Glomerular endothelial cell (primary cell): Measurements from ENCODE around the gene GRK3. TPM values are rescaled to one million over a fixed set of nuclear protein-coding genes. Genes with fewer than 3 reads are reported as not detected.

ENCODE experiments used
- DNase-seq: peaks from one replicate; pipeline ENCODE4 v3.0.0-alpha.2; 2011; ENCODE audit warnings: low read depth, low spot score; ENCODE audit errors: extremely low read depth
- total RNA-seq: library from RNA; depleted of rRNA; stranded (reverse); fragments of >200 nt; gene quantifications from 2 replicates; pipeline ENCODE4 v1.2.3, GENCODE V29; 2015

GRK3 gene
- total RNA-seq, 1 donor from 2014 or later = 0.76 TPM

DNA sequence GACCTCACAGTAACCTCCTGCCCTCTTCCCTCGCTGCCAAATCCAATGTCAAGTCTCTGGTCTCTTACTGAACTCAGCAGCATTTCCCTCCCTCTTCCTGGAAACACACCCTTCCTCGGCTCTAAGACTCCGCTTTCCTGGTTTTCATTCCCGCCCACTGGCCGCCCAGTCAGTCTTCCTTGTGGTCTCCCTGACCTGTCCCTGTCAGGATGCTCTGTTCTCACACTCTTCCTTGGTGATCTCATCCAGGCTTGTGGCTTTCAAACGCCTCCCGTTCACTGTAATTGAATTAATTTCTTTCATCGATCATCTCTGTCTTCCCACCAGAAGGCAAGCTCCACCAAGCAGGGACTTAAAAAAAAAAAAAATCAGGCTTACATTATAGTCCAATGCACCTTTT lies 211.1 kb downstream of the GRK3 start:
- no peak for DNase-seq

DNA sequence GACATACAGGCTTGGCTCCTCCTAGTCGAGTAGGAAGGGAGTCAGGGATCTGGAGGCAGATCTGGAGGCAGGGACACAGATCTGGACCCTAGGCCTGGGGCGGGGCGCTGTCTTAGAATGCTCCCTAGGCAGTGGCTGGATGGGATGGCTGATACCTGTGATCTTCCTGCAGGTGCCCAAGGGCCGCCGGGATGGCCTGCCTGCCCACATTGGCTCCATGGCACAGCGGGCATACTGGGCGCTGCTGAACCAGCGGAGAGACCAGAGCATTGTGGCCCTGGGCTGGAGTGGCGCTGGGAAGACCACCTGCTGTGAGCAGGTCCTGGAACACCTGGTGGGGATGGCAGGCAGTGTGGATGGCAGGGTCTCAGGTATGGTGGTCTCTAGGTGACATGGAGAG lies 212.9 kb downstream of the GRK3 start:
- DNase-seq = no peak

DNA sequence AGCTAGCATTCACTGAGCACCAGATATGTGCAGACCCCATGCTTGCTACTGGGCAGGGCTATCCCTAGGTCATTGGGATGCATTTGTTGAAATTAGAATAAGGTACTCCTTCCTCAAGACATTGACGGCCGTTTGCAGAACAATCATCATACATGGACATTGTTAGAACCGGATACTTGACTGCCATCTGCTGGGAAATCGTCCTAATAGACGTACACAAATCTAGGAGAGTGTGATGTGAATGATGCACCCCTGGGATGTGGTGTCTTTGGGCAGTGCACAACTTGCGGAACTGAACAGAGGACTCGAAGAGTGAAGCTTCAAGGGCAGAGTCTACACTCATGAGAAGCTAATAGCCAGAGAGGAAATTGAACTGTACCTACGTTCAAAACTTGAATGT lies 213.4 kb downstream of the GRK3 start:
- DNase-seq = no peak

Other genes starting within 250 kb of the GRK3 start
- 0.12 TPM in 1 of 2 replicates, not detected in the other for gene MYO18B, start 177.5 kb downstream of the GRK3 start, total RNA-seq